ENCODE measurements around the gene CTXND1. TPM values are rescaled to one million over a fixed set of nuclear protein-coding genes. Genes with fewer than 3 reads are reported as not detected.

CTXND1 gene
- total RNA-seq, 1 donor from 2014 or later, result not detected

- no peak for DNase-seq (ENCODE audit: low read depth in 2 of 2)
Measured at GRCh38 chr15:80210611-80211573, 41.1 kb downstream of the CTXND1 start.

- no peak for DNase-seq (ENCODE audit: low read depth in 2 of 2)
Measured at GRCh38 chr15:80208758-80209734, 43.0 kb downstream of the CTXND1 start.

GRCh38 chr15:80207887-80208286 is 44.1 kb downstream of the CTXND1 start:
- no peak for DNase-seq (ENCODE audit: low read depth in 2 of 2)

- no peak for DNase-seq (ENCODE audit: low read depth in 2 of 2)
Measured at GRCh38 chr15:80204231-80204630, 47.8 kb downstream of the CTXND1 start.

- no peak for DNase-seq (ENCODE audit: low read depth in 2 of 2)
Measured at GRCh38 chr15:80203361-80203885, 48.6 kb downstream of the CTXND1 start.

- no peak for DNase-seq (ENCODE audit: low read depth in 2 of 2)
Measured at GRCh38 chr15:80202641-80203360, 49.2 kb downstream of the CTXND1 start.

- no peak for DNase-seq (ENCODE audit: low read depth in 2 of 2)
Measured at GRCh38 chr15:80202016-80202315, 50.0 kb downstream of the CTXND1 start.

- no peak for DNase-seq (ENCODE audit: low read depth in 2 of 2)
Measured at GRCh38 chr15:80201256-80202015, 50.6 kb downstream of the CTXND1 start.

GRCh38 chr15:80199869-80200268 is 52.1 kb downstream of the CTXND1 start:
- no peak for DNase-seq (ENCODE audit: low read depth in 2 of 2)

GRCh38 chr15:80199366-80199765 is 52.6 kb downstream of the CTXND1 start:
- no peak for DNase-seq (ENCODE audit: low read depth in 2 of 2)

GRCh38 chr15:80194914-80195313 is 57.1 kb downstream of the CTXND1 start:
- DNase-seq (ENCODE audit: low read depth in 2 of 2), result no peak

GRCh38 chr15:80194186-80194585 is 57.8 kb downstream of the CTXND1 start:
- DNase-seq (ENCODE audit: low read depth in 2 of 2), result no peak

- no peak for DNase-seq (ENCODE audit: low read depth in 2 of 2)
Measured at GRCh38 chr15:80191897-80192595, 60.0 kb downstream of the CTXND1 start.

GRCh38 chr15:80191198-80191597 is 60.8 kb downstream of the CTXND1 start:
- no peak for DNase-seq (ENCODE audit: low read depth in 2 of 2)

- no peak for DNase-seq (ENCODE audit: low read depth in 2 of 2)
Measured at GRCh38 chr15:80188251-80188650, 63.8 kb downstream of the CTXND1 start.

GRCh38 chr15:80186597-80186996 is 65.4 kb downstream of the CTXND1 start:
- no peak for DNase-seq (ENCODE audit: low read depth in 2 of 2)

GRCh38 chr15:80186066-80186465 is 65.9 kb downstream of the CTXND1 start:
- DNase-seq (ENCODE audit: low read depth in 2 of 2), result no peak

- DNase-seq (ENCODE audit: low read depth in 2 of 2), result no peak
Measured at GRCh38 chr15:80185152-80185551, 66.9 kb downstream of the CTXND1 start.

- DNase-seq (ENCODE audit: low read depth in 2 of 2), result no peak
Measured at GRCh38 chr15:80184554-80184953, 67.5 kb downstream of the CTXND1 start.

- DNase-seq (ENCODE audit: low read depth in 2 of 2), result no peak
Measured at GRCh38 chr15:80183886-80184285, 68.1 kb downstream of the CTXND1 start.
